Measurements from ENCODE around the gene CEP120.

Gene CEP120

GRCh38 chr5:123303802-123304201, 119.4 kb downstream of the CEP120 start:
- no peak overlapping the region for H3K27ac ChIP-seq (replicated peaks)
- H3K4me3 ChIP-seq (replicated peaks; ENCODE audit: insufficient read depth, low read length): no peak overlapping the region
- no peak for DNase-seq (ENCODE audit: low read depth in 1 of 2, low spot score in 1 of 2)
- H3K27me3 ChIP-seq (ENCODE audit: insufficient read depth, poor library complexity, severe bottlenecking): no peaks in the 10 kb centered on the region
- TF ChIP-seq CTCF (IDR thresholded peaks at IDR 0.05; ENCODE audit: insufficient read depth, low read length) (no peak), REST (IDR thresholded peaks at IDR 0.05; ENCODE audit: insufficient replicate concordance, low read depth) (no peak), POLR2AphosphoS5 (IDR thresholded peaks at IDR 0.05; ENCODE audit: low read depth) (no peak), GABPA (IDR thresholded peaks at IDR 0.05; ENCODE audit: low read depth) (no peak), SPI1 (IDR thresholded peaks at IDR 0.05; ENCODE audit: borderline replicate concordance, low read depth) (no peak)

GRCh38 chr5:123300266-123300665, 122.9 kb downstream of the CEP120 start:
- H3K27ac ChIP-seq (replicated peaks): no peak overlapping the region
- H3K4me3 ChIP-seq (replicated peaks; ENCODE audit: insufficient read depth, low read length): no peak overlapping the region
- no peaks in the 10 kb centered on the region for H3K27me3 ChIP-seq (ENCODE audit: insufficient read depth, poor library complexity, severe bottlenecking)
- no peak for DNase-seq (ENCODE audit: low read depth in 1 of 2, low spot score in 1 of 2)
- TF ChIP-seq REST (IDR thresholded peaks at IDR 0.05; ENCODE audit: insufficient replicate concordance, low read depth) (no peak), CTCF (IDR thresholded peaks at IDR 0.05; ENCODE audit: insufficient read depth, low read length) (no peak), GABPA (IDR thresholded peaks at IDR 0.05; ENCODE audit: low read depth) (no peak)

- Histone ChIP-seq H3K27ac (replicated peaks) (no peak overlapping the region), H3K4me3 (replicated peaks; ENCODE audit: insufficient read depth, low read length) (no peak overlapping the region), H3K27me3 (ENCODE audit: insufficient read depth, poor library complexity, severe bottlenecking) (no peaks in the 10 kb centered on the region)
- TF ChIP-seq CTCF (IDR thresholded peaks at IDR 0.05; ENCODE audit: insufficient read depth, low read length) (no peak), REST (IDR thresholded peaks at IDR 0.05; ENCODE audit: insufficient replicate concordance, low read depth) (no peak), GABPA (IDR thresholded peaks at IDR 0.05; ENCODE audit: low read depth) (no peak), SPI1 (IDR thresholded peaks at IDR 0.05; ENCODE audit: borderline replicate concordance, low read depth) (no peak), POLR2AphosphoS5 (IDR thresholded peaks at IDR 0.05; ENCODE audit: low read depth) (no peak)
- DNase-seq (ENCODE audit: low read depth in 1 of 2, low spot score in 1 of 2): no peak
Measured at GRCh38 chr5:123299136-123299535, 124.1 kb downstream of the CEP120 start.

Data from HL-60 (cell line).